Gastroesophageal sphincter (tissue), 2 donors: ENCODE results near the gene TOLLIP.

Source experiments
- EP300 ChIP-seq: sonication (generic); formaldehyde crosslinking; IDR thresholded peaks from one replicate; pipeline ENCODE4 v1.6.1; 2017; ENCODE audit warnings: antibody characterized with exemption, mild to moderate bottlenecking
- POLR2AphosphoS5 ChIP-seq: sonication (generic); formaldehyde crosslinking; IDR thresholded peaks from one replicate; pipeline ENCODE4 v1.6.1; 2017; ENCODE audit warnings: antibody characterized with exemption

- TF ChIP-seq POLR2AphosphoS5, result no peak
- no peak for TF ChIP-seq EP300
These were observed 48.9 kb upstream of the TOLLIP start for GRCh38 chr11:1358286-1358685.
